ENCODE data around the gene CEMIP.

Gene CEMIP

GRCh38 chr15:80971143-80971542, 192.0 kb downstream of the CEMIP start:
- H3K4me3 ChIP-seq (replicated peaks in 1 of 2; ENCODE audit: low read depth in 2 of 2, low read length in 2 of 2): no peak overlapping the region
- no peak for TF ChIP-seq CTCF (IDR thresholded peaks at IDR 0.05; ENCODE audit: low read depth, low read length)
- no peak for DNase-seq (ENCODE audit: low read depth in 2 of 2)

GRCh38 chr15:80972276-80972675, 193.1 kb downstream of the CEMIP start:
- no peak for TF ChIP-seq CTCF (IDR thresholded peaks at IDR 0.05; ENCODE audit: low read depth, low read length)
- no peak overlapping the region for H3K4me3 ChIP-seq (replicated peaks in 1 of 2; ENCODE audit: low read depth in 2 of 2, low read length in 2 of 2)
- no peak for DNase-seq (ENCODE audit: low read depth in 2 of 2)

- H3K4me3 ChIP-seq (replicated peaks in 1 of 2; ENCODE audit: low read depth in 2 of 2, low read length in 2 of 2): no peak overlapping the region
- no peak for TF ChIP-seq CTCF (IDR thresholded peaks at IDR 0.05; ENCODE audit: low read depth, low read length)
- DNase-seq (ENCODE audit: low read depth in 2 of 2): no peak
Measured at GRCh38 chr15:80974914-80975313, 195.7 kb downstream of the CEMIP start.

GRCh38 chr15:80976851-80977250, 197.7 kb downstream of the CEMIP start:
- H3K4me3 ChIP-seq (replicated peaks in 1 of 2; ENCODE audit: low read depth in 2 of 2, low read length in 2 of 2): no peak overlapping the region
- DNase-seq (ENCODE audit: low read depth in 2 of 2): no peak
- TF ChIP-seq CTCF (IDR thresholded peaks at IDR 0.05; ENCODE audit: low read depth, low read length): no peak

GRCh38 chr15:80977627-80978036, 198.5 kb downstream of the CEMIP start:
- TF ChIP-seq CTCF (IDR thresholded peaks at IDR 0.05; ENCODE audit: low read depth, low read length): peak; percentile 59
- peak; percentile 59 to 64 for DNase-seq (ENCODE audit: low read depth in 2 of 2)
- H3K4me3 ChIP-seq (replicated peaks in 1 of 2; ENCODE audit: low read depth in 2 of 2, low read length in 2 of 2): no peak overlapping the region

GRCh38 chr15:80978685-80979329, 199.6 kb downstream of the CEMIP start:
- no peak for TF ChIP-seq CTCF (IDR thresholded peaks at IDR 0.05; ENCODE audit: low read depth, low read length)
- H3K4me3 ChIP-seq (replicated peaks in 1 of 2; ENCODE audit: low read depth in 2 of 2, low read length in 2 of 2): no peak overlapping the region
- peak in 1 of 2 donors; percentile 36 for DNase-seq (ENCODE audit: low read depth in 2 of 2)

Data from cardiac fibroblast (primary cell).